Smooth muscle cell (in vitro differentiated cells): ENCODE data around the gene JCAD. TPM values are rescaled to one million over a fixed set of nuclear protein-coding genes. Genes with fewer than 3 reads are reported as not detected.
A peak's percentile ranks its signal among the peaks of the same experiment; 100 is the strongest.

Experiments used
- DNase-seq: peaks from one replicate; lab custom pipeline; 2025; ENCODE audit not compliant: unreplicated experiment; lab: John Stamatoyannopoulos, UW
- H2AFZ ChIP-seq: fragments of 200-600 bp; sonication (generic); 2 replicates; pipeline ENCODE4 v1.6.0; 2016; ENCODE audit warnings: antibody characterized with exemption, low read depth, mild to moderate bottlenecking
- H3F3A ChIP-seq: fragments of 200-600 bp; sonication (generic); 2 replicates; pipeline ENCODE4 v1.6.0; 2017; ENCODE audit warnings: antibody characterized with exemption, low read depth
- H3K27ac ChIP-seq: fragments of 200-600 bp; sonication (generic); 2 replicates; pipeline ENCODE4 v1.5.1; 2016; ENCODE audit warnings: low read depth, mild to moderate bottlenecking
- H3K27me3 ChIP-seq: fragments of 200-600 bp; sonication (generic); 2 replicates; pipeline ENCODE4 v1.6.1; 2016; ENCODE audit warnings: low read depth, mild to moderate bottlenecking
- H3K36me3 ChIP-seq: fragments of 200-600 bp; sonication (generic); 2 replicates; pipeline ENCODE4 v1.5.1; 2016; ENCODE audit warnings: low read depth
- H3K4me1 ChIP-seq: fragments of 200-600 bp; sonication (generic); 2 replicates; pipeline ENCODE4 v1.5.1; 2016; ENCODE audit warnings: low read depth
- H3K4me2 ChIP-seq: fragments of 200-600 bp; sonication (generic); 2 replicates; pipeline ENCODE4 v1.6.0; 2016; ENCODE audit warnings: mild to moderate bottlenecking
- H3K4me3 ChIP-seq: fragments of 200-600 bp; sonication (generic); 2 replicates; pipeline ENCODE4 v1.5.1; 2016; ENCODE audit warnings: mild to moderate bottlenecking
- H3K79me2 ChIP-seq: fragments of 200-600 bp; sonication (generic); 2 replicates; pipeline ENCODE4 v1.6.0; 2016; ENCODE audit warnings: low read depth, mild to moderate bottlenecking
- H3K9ac ChIP-seq: fragments of 200-600 bp; sonication (generic); 2 replicates; pipeline ENCODE4 v1.6.0; 2016; ENCODE audit warnings: low read depth
- H3K9me3 ChIP-seq: fragments of 200-600 bp; sonication (generic); replicated peaks from 2 replicates; pipeline ENCODE4 v1.5.1; 2016; ENCODE audit warnings: low read depth
- H4K20me1 ChIP-seq: fragments of 200-600 bp; sonication (generic); 2 replicates; pipeline ENCODE4 v1.6.0; 2016; ENCODE audit warnings: low read depth
- CTCF ChIP-seq: fragments of 200-600 bp; sonication (generic); IDR thresholded peaks from 2 replicates; pipeline ENCODE4 v1.5.1; 2017; ENCODE audit warnings: borderline replicate concordance, mild to moderate bottlenecking, antibody characterized with exemption; ENCODE audit not compliant: insufficient read depth, poor library complexity, severe bottlenecking
- WGBS: methylation state at CpG from one replicate; pipeline ENCODE4 v1.1.7; 2016; ENCODE audit warnings: low lambda C conversion rate; 5-methylcytosine and 5-hydroxymethylcytosine counted together
- polyA plus RNA-seq: library from polyadenylated mRNA; unstranded; fragments of >200 nt; fragmentation: Nextera tagmentation; extraction: Ambion mirVana; gene quantifications from 2 replicates; pipeline ENCODE4 v1.2.1, GENCODE V29; 2016
- total RNA-seq: library from RNA; depleted of rRNA; stranded (reverse); fragments of >200 nt; gene quantifications from 2 replicates; pipeline ENCODE4 v1.2.3, GENCODE V29; 2014

JCAD gene
- total and polyA plus RNA-seq, 2 experiments from 2014 or later, result 7.5 to 7.8 TPM

GRCh38 chr10:30094601-30095000 lies 35.2 kb upstream of the JCAD start:
- H3K36me3 ChIP-seq, result no peaks in the 10 kb centered on the region
- H3K9me3 ChIP-seq, result no peaks in the 10 kb centered on the region
- WGBS, result 92% methylated on average over 5 of the region's 5 CpGs
- TF ChIP-seq CTCF, result no peak
- no peaks in the 10 kb centered on the region for H3K79me2 ChIP-seq
- H3K4me1 ChIP-seq, result peaks cover 3% of the 10 kb centered on the region
- DNase-seq, result no peak
- no peak overlapping the region for H3K4me3 ChIP-seq
- H3K27me3 ChIP-seq, result no peaks in the 10 kb centered on the region
- H3K4me2 ChIP-seq, result no peak overlapping the region
- no peak overlapping the region for H2AFZ ChIP-seq
- no peak overlapping the region for H3K9ac ChIP-seq
- H4K20me1 ChIP-seq, result no peaks in the 10 kb centered on the region
- H3K27ac ChIP-seq, result no peak overlapping the region
- peaks cover 6% of the 10 kb centered on the region for H3F3A ChIP-seq

GRCh38 chr10:30093303-30093950 lies 34.0 kb upstream of the JCAD start:
- Histone ChIP-seq H3K4me3 (no peak overlapping the region), H3K27ac (no peak overlapping the region), H3K4me2 (peak overlapping the region; percentile 40), H3K27me3 (no peaks in the 10 kb centered on the region), H2AFZ (no peak overlapping the region), H3F3A (peaks cover 6% of the 10 kb centered on the region), H3K36me3 (no peaks in the 10 kb centered on the region), H3K79me2 (no peaks in the 10 kb centered on the region), H3K9me3 (no peaks in the 10 kb centered on the region), H4K20me1 (no peaks in the 10 kb centered on the region), H3K4me1 (no peaks in the 10 kb centered on the region), H3K9ac (no peak overlapping the region)
- WGBS, result 44% methylated on average over 9 of the region's 9 CpGs
- no peak for DNase-seq
- TF ChIP-seq CTCF, result no peak

GRCh38 chr10:30092151-30092790 lies 32.9 kb upstream of the JCAD start:
- H3K79me2 ChIP-seq, result no peaks in the 10 kb centered on the region
- H2AFZ ChIP-seq, result peak overlapping the region; percentile 12
- H3F3A ChIP-seq, result peaks cover 6% of the 10 kb centered on the region
- TF ChIP-seq CTCF, result no peak
- H4K20me1 ChIP-seq, result no peaks in the 10 kb centered on the region
- H3K27ac ChIP-seq, result peak overlapping the region; percentile 22
- peak overlapping the region; percentile 40 for H3K4me2 ChIP-seq
- H3K36me3 ChIP-seq, result no peaks in the 10 kb centered on the region
- H3K4me3 ChIP-seq, result no peak overlapping the region
- H3K9ac ChIP-seq, result no peak overlapping the region
- DNase-seq, result no peak
- H3K27me3 ChIP-seq, result no peaks in the 10 kb centered on the region
- 42% methylated on average over 14 of the region's 14 CpGs for WGBS
- no peaks in the 10 kb centered on the region for H3K4me1 ChIP-seq
- no peaks in the 10 kb centered on the region for H3K9me3 ChIP-seq
